Prostate gland (tissue), 2 donors: ENCODE measurements around the gene SH3RF2. TPM values are rescaled to one million over a fixed set of nuclear protein-coding genes. Genes with fewer than 3 reads are reported as not detected.
"Not testable (repeated sequence)": the region's sequence is repeated elsewhere in the genome, so short reads cannot be mapped to it uniquely, and the experiment has no call there.

ENCODE experiments used
- DNase-seq: peaks from one replicate; pipeline ENCODE4 v3.0.0-alpha.2; 2019; ENCODE audit warnings: low spot score
- H3K27ac ChIP-seq, 2 donors: fragments of 200-600 bp; sonication (generic); 2 replicates each; pipeline ENCODE4 v1.5.1; 2017 to 2019
- H3K27me3 ChIP-seq: fragments of 200-600 bp; sonication (generic); replicated peaks from 2 replicates; pipeline ENCODE4 v1.5.1; 2019; ENCODE audit not compliant: insufficient read depth
- H3K36me3 ChIP-seq, 2 donors: fragments of 200-600 bp; sonication (generic); 1 replicate in 1 of 2; 2 replicates in 1 of 2; pipeline versions ENCODE4 v1.5.1 to v1.8.1; 2017 to 2019
- H3K4me1 ChIP-seq: fragments of 200-600 bp; sonication (generic); replicated peaks from 2 replicates; pipeline ENCODE4 v1.5.1; 2019
- H3K4me3 ChIP-seq, 2 donors: fragments of 200-600 bp; sonication (generic); 2 replicates each; pipeline ENCODE4 v1.5.1; 2017 to 2019
- H3K9me3 ChIP-seq: fragments of 200-600 bp; sonication (generic); 2 replicates; pipeline ENCODE4 v1.5.1; 2017
- CTCF ChIP-seq, 4 experiments: fragments of 200-600 bp in 2 of 4; fragments of 450-650 bp in 2 of 4; sonication (generic) in 2 of 4; IDR thresholded peaks; 1 replicate in 3 of 4; 2 replicates in 1 of 4; pipeline ENCODE4 v1.5.1; 2016 to 2019; ENCODE audit warnings: antibody characterized with exemption in 4 of 4, mild to moderate bottlenecking in 2 of 4, moderate library complexity in 2 of 4
- POLR2A ChIP-seq: fragments of 450-650 bp; IDR thresholded peaks from one replicate; pipeline ENCODE4 v1.6.1; 2016; ENCODE audit warnings: antibody characterized with exemption, mild to moderate bottlenecking
- POLR2AphosphoS5 ChIP-seq: sonication (generic); formaldehyde crosslinking; IDR thresholded peaks from one replicate; pipeline ENCODE4 v1.6.1; 2017; ENCODE audit warnings: antibody characterized with exemption
- WGBS: methylation state at CpG from one replicate; pipeline ENCODE4 v1.1.5; 2018; 5-methylcytosine and 5-hydroxymethylcytosine counted together
- intact Hi-C: fragments of 100-400 bp; cut with DNase I; formaldehyde crosslinking; loops from one replicate; pipeline ENCODE4 v1.14.2; 2022
- total RNA-seq, 2 donors: library from RNA; depleted of rRNA; stranded (reverse); fragments of >200 nt; gene quantifications; one replicate each; pipeline ENCODE4 v1.1.0, GENCODE V29; 2016

SH3RF2 gene
- total RNA-seq, 2 donors from 2014 or later: 18.2 to 43.9 TPM

GRCh38 chr5:145989428-145989827 is 53.0 kb downstream of the SH3RF2 start:
- no peaks in the 10 kb centered on the region for H3K27me3 ChIP-seq
- H3K36me3 ChIP-seq: no peaks in the 10 kb centered on the region
- WGBS: 96% methylated on average over 2 of the region's 2 CpGs
- H3K27ac ChIP-seq: no peak overlapping the region
- no peak overlapping the region for H3K4me3 ChIP-seq
- TF ChIP-seq CTCF (IDR thresholded peaks at IDR 0.05) (no peak), POLR2A (no peak)
- DNase-seq: no peak
- intact Hi-C loops: no loop called here
- H3K9me3 ChIP-seq: no peaks in the 10 kb centered on the region
- H3K4me1 ChIP-seq: no peaks in the 10 kb centered on the region

- no peak for DNase-seq
- Histone ChIP-seq H3K4me1 (no peaks in the 10 kb centered on the region), H3K27me3 (no peaks in the 10 kb centered on the region), H3K4me3 (no peak overlapping the region), H3K36me3 (no peaks in the 10 kb centered on the region), H3K9me3 (no peaks in the 10 kb centered on the region), H3K27ac (no peak overlapping the region)
- WGBS: 94% methylated on average over 2 of the region's 2 CpGs
- intact Hi-C loops: no loop called here
- TF ChIP-seq CTCF (IDR thresholded peaks at IDR 0.05) (no peak), POLR2A (no peak), POLR2AphosphoS5 (no peak)
Measured at GRCh38 chr5:145990170-145990569, 53.8 kb downstream of the SH3RF2 start.

- no peak for TF ChIP-seq POLR2A
- no peak for TF ChIP-seq POLR2AphosphoS5
- intact Hi-C loops: no loop called here
- WGBS: 52% methylated on average over 3 of the region's 3 CpGs
Measured at GRCh38 chr5:145991044-145991575, 54.7 kb downstream of the SH3RF2 start.

GRCh38 chr5:145993538-145993937 is 57.2 kb downstream of the SH3RF2 start:
- H3K9me3 ChIP-seq, intact Hi-C loops, H3K27ac ChIP-seq, DNase-seq, H3K36me3 ChIP-seq, H3K27me3 ChIP-seq, H3K4me3 ChIP-seq, H3K4me1 ChIP-seq: not testable (repeated sequence)
- WGBS: 91% methylated on average over 4 of the region's 4 CpGs

More at GRCh38 chr5:145991044-145991575, 54.7 kb downstream of the SH3RF2 start:
- no peak overlapping the region for H3K4me3 ChIP-seq
- no peaks in the 10 kb centered on the region for H3K4me1 ChIP-seq
- no peak for DNase-seq
- H3K9me3 ChIP-seq: no peaks in the 10 kb centered on the region
- no peak overlapping the region for H3K27ac ChIP-seq
- H3K27me3 ChIP-seq: no peaks in the 10 kb centered on the region
- no peaks in the 10 kb centered on the region for H3K36me3 ChIP-seq

GRCh38 chr5:145996135-145996534 is 59.8 kb downstream of the SH3RF2 start:
- intact Hi-C loops: no loop called here
- no peak for DNase-seq
- H3K36me3 ChIP-seq: no peaks in the 10 kb centered on the region

More at GRCh38 chr5:145996135-145996534, 59.8 kb downstream of the SH3RF2 start:
- H3K9me3 ChIP-seq: no peaks in the 10 kb centered on the region
- no peak overlapping the region for H3K4me3 ChIP-seq
- no peak overlapping the region for H3K27ac ChIP-seq
- 67% methylated on average over 6 of the region's 6 CpGs for WGBS
- no peak for TF ChIP-seq POLR2A
- no peak for TF ChIP-seq CTCF (IDR thresholded peaks at IDR 0.05)
- TF ChIP-seq POLR2AphosphoS5: no peak
- no peaks in the 10 kb centered on the region for H3K4me1 ChIP-seq
- H3K27me3 ChIP-seq: no peaks in the 10 kb centered on the region
